GM19324 (cell line): ENCODE results near the gene TOP2A.

Source experiments
- ATAC-seq: cut with Tn5 transposase; IDR thresholded peaks from one replicate; pipeline ENCODE4 v1.9.1; 2021; ENCODE audit warnings: mild to moderate bottlenecking, moderate library complexity; ENCODE audit not compliant: unreplicated experiment, low FRiP score

The TOP2A gene

GRCh38 chr17:40363111-40363827 lies 54.4 kb downstream of the TOP2A start:
- no peak for ATAC-seq

DNA sequence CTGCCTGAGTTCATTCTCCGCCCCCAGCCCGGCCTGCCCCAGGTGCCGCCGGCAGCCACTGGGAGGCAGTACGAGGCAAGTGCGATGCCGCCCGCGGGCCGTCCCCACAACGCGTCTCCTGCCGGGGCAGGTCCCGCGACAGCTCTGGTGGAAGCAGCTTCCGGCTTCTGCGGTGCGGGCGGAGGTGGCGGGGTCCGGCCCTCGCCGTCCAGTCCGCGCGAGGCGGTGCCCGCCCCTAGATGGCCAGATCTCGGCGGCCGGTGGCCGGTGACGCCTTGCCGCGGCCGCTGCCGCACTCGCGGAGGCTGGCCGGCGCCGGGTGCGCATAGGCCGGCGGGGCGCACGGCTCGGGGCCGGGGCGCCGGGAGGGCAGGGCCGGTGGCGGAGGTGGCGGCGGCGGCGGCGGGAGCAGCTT lies 55.0 kb downstream of the TOP2A start:
- ATAC-seq: no peak

GRCh38 chr17:40361925-40362695 lies 55.6 kb downstream of the TOP2A start:
- ATAC-seq: no peak

GRCh38 chr17:40361063-40361924 lies 56.4 kb downstream of the TOP2A start:
- no peak for ATAC-seq

- ATAC-seq: no peak
Measured at GRCh38 chr17:40360091-40360490, 57.6 kb downstream of the TOP2A start.

- ATAC-seq: peak; percentile 53
Measured at GRCh38 chr17:40358323-40359038, 59.2 kb downstream of the TOP2A start.

DNA sequence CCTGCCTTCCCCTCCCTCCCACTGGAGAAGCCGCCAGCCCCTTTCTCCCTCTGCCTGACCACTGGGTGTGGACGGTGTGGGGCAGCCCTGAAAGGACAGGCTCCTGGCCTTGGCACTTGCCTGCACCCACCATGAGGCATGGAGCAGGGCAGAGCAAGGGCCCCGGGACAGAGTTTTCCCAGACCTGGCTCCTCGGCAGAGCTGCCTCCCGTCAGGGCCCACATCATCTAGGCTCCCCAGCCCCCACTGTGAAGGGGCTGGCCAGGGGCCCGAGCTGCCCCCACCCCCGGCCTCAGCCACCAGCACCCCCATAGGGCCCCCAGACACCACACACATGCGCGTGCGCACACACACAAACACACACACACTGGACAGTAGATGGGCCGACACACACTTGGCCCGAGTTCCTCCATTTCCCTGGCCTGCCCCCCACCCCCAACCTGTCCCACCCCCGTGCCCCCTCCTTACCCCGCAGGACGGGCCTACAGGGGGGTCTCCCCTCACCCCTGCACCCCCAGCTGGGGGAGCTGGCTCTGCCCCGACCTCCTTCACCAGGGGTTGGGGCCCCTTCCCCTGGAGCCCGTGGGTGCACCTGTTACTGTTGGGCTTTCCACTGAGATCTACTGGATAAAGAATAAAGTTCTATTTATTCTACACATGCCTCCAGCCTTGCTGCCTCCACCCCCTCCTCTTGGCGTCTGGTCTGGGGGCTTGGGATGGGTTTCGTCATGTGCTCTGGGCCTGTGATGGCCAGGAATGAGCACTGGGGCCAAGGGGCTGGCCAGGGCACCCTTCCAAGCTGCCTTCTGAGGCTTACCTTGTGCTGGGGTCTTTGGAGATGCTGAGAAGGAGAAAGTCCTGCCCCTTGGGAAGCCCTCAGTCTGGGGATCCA lies 60.5 kb downstream of the TOP2A start:
- ATAC-seq: no peak

GRCh38 chr17:40355804-40356758 lies 61.6 kb downstream of the TOP2A start:
- no peak for ATAC-seq

GRCh38 chr17:40355123-40355803 lies 62.4 kb downstream of the TOP2A start:
- no peak for ATAC-seq

DNA sequence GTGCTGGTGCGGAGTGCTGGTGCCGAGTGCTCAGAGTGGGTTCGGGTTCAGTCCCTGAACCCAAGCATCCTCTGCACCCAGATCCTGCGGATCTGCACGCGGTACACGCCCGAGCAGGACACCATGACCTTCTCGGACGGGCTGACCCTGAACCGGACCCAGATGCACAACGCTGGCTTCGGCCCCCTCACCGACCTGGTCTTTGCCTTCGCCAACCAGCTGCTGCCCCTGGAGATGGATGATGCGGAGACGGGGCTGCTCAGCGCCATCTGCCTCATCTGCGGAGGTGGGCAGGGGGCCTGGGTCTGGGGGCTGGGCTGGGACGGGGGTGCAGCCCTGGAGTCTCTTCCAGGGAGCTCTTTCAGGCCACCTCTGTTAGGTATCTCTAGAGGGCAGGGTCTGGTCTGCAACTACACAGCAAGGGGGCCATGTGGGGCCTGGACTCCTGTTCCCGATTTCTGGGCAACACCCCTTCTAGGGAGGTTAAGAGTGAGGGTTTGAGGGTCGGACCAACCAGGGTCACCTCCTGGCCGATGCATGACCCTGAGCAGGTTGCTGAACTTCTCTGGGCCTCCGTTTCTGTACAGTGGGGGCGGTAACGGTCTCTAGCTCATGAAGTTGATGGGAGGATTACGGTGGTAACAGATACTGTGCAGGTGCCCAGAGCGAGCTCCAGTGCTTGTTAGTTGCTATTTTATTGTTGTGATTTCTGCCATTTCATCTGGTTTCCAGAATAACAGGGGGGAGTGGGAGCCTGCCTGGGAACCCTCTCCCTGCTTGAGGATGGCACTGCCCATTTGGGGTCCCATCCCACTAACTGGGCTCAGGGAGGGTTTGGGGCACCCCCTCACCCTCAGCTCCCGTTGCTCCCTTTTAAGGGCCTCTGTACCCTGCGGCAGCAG lies 63.2 kb downstream of the TOP2A start:
- no peak for ATAC-seq

DNA sequence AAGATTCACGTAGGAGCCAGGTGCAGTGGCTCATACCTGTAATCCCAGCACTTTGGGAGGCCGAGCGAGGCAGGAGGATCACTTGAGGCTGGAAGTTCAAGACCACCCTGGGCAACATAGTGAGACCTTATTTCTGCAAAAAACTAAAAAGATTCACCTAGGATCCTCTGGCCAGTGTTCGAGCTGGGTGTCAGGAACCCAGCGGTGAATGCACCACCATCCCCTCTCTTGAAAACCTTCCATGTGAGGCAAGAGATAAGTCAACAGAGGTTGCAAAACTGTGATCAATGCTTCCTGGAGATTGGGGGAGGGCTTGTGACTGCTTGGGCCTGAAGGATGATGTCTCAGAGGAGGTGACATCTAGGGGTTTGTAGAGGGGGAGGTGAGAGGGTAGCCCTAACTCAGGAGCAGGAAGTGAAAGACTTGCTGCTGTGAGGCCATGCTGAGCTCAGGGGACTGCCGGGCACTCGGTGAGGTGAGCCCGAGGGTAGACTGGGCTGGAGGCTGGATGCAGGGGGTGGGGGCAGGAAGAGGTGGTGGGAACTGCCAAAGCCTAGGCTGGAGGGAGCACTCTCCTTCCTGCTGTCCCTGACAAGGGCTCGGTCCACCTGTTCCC lies 64.8 kb downstream of the TOP2A start:
- no peak for ATAC-seq

DNA sequence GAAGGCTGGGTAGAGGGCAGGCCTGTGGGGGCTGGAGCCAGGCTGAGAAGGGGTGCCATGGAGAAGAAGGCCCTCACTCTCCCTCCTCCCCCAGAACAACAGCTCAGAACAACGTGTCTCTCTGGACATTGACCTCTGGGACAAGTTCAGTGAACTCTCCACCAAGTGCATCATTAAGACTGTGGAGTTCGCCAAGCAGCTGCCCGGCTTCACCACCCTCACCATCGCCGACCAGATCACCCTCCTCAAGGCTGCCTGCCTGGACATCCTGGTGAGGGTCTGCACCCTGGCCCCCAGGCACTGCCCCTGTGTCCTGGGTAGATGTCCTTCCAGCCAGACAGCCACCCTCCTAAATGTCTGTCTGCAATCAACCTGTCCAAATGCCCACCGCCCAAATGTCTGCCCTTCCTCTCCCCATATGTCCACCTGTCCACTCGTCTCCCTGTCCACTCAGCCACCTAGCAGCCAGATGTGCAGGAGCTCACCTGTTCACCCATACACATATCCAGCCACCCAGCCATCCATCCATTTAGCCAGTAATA lies 65.4 kb downstream of the TOP2A start:
- ATAC-seq: no peak

- ATAC-seq: no peak
Measured at GRCh38 chr17:40351359-40352236, 66.1 kb downstream of the TOP2A start.

GRCh38 chr17:40350689-40351358 lies 66.9 kb downstream of the TOP2A start:
- no peak for ATAC-seq
